ENCODE measurements around the gene PRR20G. TPM values are rescaled to one million over a fixed set of nuclear protein-coding genes. Genes with fewer than 3 reads are reported as not detected.

The PRR20G gene
- total and polyA plus RNA-seq, 2 of the 4 experiments (the other 2 are of a cell fraction) = not detected

- Histone ChIP-seq H3K9me1 (ENCODE audit: insufficient read depth, low read length) (no peaks in the 10 kb centered on the region), H3K4me3 (ENCODE audit: insufficient read depth, low read depth, low read length) (no peak overlapping the region), H4K91ac (ENCODE audit: insufficient read depth, low read depth, low read length) (no peak overlapping the region), H4K8ac (ENCODE audit: low read depth in 2 of 2, low read length in 2 of 2) (no peak overlapping the region), H2BK120ac (ENCODE audit: low read depth, low read length) (no peak overlapping the region), H2AK9ac (replicated peaks; ENCODE audit: low read depth, low read length, poor library complexity) (no peak overlapping the region), H3K23ac (ENCODE audit: low read depth, low read length) (no peak overlapping the region), H2BK15ac (ENCODE audit: low read depth, low read length) (no peak overlapping the region), H3K4ac (ENCODE audit: low read depth, low read length) (no peak overlapping the region), H4K20me1 (ENCODE audit: insufficient read depth, low read length) (no peaks in the 10 kb centered on the region), H3K9ac (ENCODE audit: low read depth, low read length) (no peak overlapping the region), H2BK5ac (ENCODE audit: low read depth, low read length, poor library complexity, severe bottlenecking) (no peak overlapping the region), H3K4me1 (ENCODE audit: control insufficient read depth, insufficient read depth, low read length) (no peaks in the 10 kb centered on the region), H3K36me3 (ENCODE audit: control insufficient read depth, insufficient read depth, low read length) (no peaks in the 10 kb centered on the region), H3K27me3 (ENCODE audit: control insufficient read depth, insufficient read depth, low read length) (no peaks in the 10 kb centered on the region; the same call in 1 of the 2 replicates), H3K14ac (replicated peaks; ENCODE audit: low read depth, low read length) (no peak overlapping the region), H3K9me3 (ENCODE audit: control insufficient read depth, insufficient read depth, low read length) (no peaks in the 10 kb centered on the region), H4K5ac (ENCODE audit: low read depth, low read length) (no peak overlapping the region), H3K18ac (ENCODE audit: low read depth, low read length) (no peak overlapping the region), H3K27ac (ENCODE audit: insufficient read depth, low read length) (no peak overlapping the region), H2AFZ (replicated peaks; ENCODE audit: low read length, poor library complexity) (no peak overlapping the region), H2AK5ac (ENCODE audit: low read depth, low read length) (no peak overlapping the region), H2BK20ac (ENCODE audit: low read depth, low read length) (no peak overlapping the region), H3K79me1 (ENCODE audit: low read depth in 1 of 2, low read length in 2 of 2) (no peaks in the 10 kb centered on the region), H3K56ac (ENCODE audit: extremely low read depth, insufficient read depth, low read length) (no peak overlapping the region), H3K4me2 (ENCODE audit: low read depth, low read length) (no peak overlapping the region)
- ChIA-PET POLR2A (ENCODE audit: unreplicated experiment) (no interaction called here), CTCF (no interaction called here)
- no TSS peak for BruUV-seq (replicated peaks)
- dilution Hi-C loops (cut with HindIII; ENCODE audit: low sequenced_read_pairs, unreplicated experiment) (no loop called here), in situ Hi-C loops (cut with MboI; ENCODE audit: low sequenced_read_pairs) (no loop called here), intact Hi-C loops (cut with micrococcal nuclease) (no loop called here)
- DNase-seq = no peak
- no peak for TF ChIP-seq POLR2A (IDR thresholded peaks at IDR 0.05; ENCODE audit: low read depth, low read length)
- ATAC-seq (ENCODE audit: low read depth) = no peak
- WGBS, 2 experiments (ENCODE audit: extremely low coverage in 2 of 2, insufficient read length in 1 of 2) = 67% methylated on average over 1 of the region's 6 CpGs; no CpG with 5 or more reads in 1 of the 2 experiments
Observed at GRCh38 chr3:127274200-127274760, 13.6 kb downstream of the PRR20G start.

Data from IMR-90 (cell line).